Forelimb muscle (tissue), 1 donor: Measurements from ENCODE around the gene TULP4. TPM values are rescaled to one million over a fixed set of nuclear protein-coding genes. Genes with fewer than 3 reads are reported as not detected.
"Not testable (repeated sequence)": the region's sequence is repeated elsewhere in the genome, so short reads cannot be mapped to it uniquely, and the experiment has no call there.

Experiments
- DNase-seq: peaks from one replicate; pipeline ENCODE4 v3.0.0-alpha.2; 2013; ENCODE audit warnings: low read depth
- polyA plus RNA-seq: library from polyadenylated mRNA; unstranded; fragments of 120-200 nt; gene quantifications from one replicate; pipeline ENCODE4 v1.2.1, GENCODE V29; 2013; ENCODE audit not compliant: insufficient read length

Gene TULP4
- polyA plus RNA-seq, 1 donor: 16.0 TPM

DNA sequence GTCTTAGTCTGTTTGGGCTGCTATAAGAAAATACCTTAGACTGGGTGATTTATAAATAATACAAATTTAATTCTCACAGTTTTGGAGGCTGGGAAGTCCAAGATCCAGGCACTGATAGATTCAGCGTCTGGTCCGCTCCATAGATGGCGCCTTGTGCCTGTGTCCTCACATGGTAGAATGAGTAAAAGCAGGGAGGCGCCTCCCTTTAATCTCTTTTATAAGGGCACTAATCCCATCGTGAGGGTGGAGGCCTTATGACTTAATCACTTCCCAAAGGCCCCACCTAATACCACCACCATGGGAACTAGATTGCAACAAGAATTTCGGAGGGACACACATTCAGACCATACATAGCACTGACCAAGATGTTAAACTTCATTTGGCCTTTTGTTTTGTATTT, 156.4 kb downstream of the TULP4 start:
- no peak for DNase-seq

DNA sequence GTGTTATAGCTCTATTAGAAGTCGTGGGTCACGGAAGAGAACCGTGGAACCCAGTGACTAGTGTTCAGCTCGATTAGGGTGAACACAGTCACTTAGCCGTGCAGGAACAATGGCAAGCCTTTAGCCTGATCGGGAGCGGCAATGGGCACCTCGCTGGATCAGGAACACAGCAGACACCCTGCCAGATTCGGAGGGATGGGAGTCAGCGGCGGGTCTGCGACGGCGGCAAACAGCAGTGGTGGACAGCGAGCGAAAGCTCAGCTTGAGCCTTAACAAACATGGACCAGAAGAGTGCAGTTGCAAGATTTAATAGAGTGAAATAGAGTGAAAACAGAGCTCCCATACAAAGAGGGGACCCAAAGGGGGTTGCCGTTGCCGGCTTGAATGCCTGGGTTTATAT, 157.8 kb downstream of the TULP4 start:
- DNase-seq: not testable (repeated sequence)

DNA sequence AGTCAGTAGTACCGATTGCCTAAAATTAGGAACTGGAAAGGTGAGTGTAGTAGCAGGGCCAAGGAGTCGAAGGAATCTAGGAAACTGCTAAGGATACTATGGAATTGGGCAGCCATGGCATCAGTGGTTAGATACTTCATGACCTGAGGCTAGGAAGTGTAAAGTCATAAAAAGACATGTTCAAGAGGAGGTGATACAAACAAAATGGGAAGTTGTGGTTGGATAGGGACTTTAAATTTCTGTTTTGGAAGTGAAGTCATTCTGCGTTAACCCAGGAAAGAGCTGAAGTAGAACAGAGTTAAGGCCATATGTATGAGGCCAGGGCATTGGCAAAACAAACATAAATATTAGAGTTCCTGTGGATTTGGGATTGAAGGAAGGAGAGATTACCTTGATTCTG, 159.1 kb downstream of the TULP4 start:
- no peak for DNase-seq

GRCh38 chr6:158472447-158472846, 160.2 kb downstream of the TULP4 start:
- no peak for DNase-seq

- no peak for DNase-seq
Observed at GRCh38 chr6:158474961-158475343, 162.7 kb downstream of the TULP4 start.

DNA sequence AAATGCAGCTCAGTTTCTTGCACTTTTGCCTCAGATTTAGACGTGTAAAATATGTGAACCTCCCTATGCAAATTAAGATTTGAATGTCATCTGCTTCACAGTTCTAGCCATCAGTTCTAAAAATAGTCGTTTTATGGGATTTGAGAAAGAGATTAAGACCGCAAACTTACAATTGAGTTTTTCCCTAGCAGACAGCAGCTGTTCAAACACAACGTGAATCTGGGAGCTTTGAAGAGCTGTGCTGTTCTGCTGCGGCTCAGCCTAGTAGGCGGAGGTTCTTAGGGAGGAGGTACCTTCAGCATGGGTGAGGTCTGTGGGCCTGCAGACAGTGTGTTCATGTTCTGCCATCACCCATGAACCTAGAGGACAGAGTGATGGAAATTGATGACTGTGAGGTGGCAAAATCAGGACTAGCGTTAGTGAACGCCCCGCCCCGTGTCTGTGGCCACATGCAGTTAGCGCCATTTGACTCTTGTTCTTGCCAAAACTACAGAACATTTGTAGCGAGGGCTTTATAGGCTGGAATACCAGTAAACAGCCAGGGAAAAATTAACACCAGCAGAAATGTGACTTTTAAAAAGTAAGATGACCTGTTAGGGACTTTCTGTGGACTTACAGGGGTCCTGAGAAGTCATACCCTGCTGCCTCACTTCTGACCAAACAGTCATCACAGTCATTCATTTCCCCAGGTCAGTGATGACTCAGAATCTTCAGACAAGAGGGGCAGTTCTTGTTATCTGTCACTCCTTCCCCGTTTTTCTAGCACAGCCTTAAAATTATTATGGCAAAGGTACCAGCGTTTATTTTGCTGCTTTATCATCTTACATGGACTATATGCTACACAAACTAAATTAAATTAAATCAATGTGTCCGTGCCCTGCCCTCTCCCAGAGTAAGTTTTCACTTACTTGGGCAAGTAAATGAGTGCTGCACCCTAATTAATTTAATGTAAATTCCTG, 163.4 kb downstream of the TULP4 start:
- no peak for DNase-seq

- no peak for DNase-seq
Observed at GRCh38 chr6:158476389-158476788, 164.1 kb downstream of the TULP4 start.

DNA sequence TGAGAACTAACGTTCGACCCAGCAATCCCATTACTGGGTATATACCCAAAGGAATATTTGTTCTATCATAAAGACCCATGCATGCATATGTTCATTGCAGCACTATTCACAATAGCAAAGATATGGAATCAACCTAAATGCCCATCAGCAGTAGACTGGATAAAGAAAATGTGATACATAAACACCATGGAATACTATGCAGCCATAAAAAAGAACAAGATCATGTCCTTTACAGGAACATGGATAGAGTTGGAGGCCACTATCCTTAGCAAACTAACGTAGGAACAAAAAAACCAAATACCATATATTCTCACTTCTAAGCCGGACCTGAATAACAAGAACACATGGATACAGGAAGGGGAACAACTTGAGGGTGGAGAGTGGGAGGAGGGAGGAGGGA, 165.5 kb downstream of the TULP4 start:
- DNase-seq: not testable (repeated sequence)

DNA sequence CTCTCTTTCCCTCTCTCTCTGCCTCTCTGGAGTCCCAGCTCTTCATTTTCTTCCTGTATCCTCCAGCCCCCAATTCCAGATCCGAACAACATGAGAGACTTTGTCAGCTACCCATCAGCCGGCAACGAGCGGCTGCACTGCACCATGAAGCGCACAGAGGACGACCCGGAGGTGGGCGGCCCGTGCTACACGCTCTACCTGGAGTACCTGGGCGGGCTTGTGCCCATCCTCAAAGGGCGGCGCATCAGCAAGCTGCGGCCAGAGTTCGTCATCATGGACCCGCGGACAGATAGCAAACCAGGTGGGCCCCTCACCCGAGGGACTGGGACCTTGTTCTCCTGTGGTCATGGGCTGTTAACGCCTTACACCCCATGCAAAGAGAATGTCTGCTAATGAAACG, 168.7 kb downstream of the TULP4 start:
- DNase-seq: no peak

- no peak for DNase-seq
Observed at GRCh38 chr6:158481690-158482473, 169.6 kb downstream of the TULP4 start.

- no peak for DNase-seq
Observed at GRCh38 chr6:158485431-158485830, 173.2 kb downstream of the TULP4 start.

DNA sequence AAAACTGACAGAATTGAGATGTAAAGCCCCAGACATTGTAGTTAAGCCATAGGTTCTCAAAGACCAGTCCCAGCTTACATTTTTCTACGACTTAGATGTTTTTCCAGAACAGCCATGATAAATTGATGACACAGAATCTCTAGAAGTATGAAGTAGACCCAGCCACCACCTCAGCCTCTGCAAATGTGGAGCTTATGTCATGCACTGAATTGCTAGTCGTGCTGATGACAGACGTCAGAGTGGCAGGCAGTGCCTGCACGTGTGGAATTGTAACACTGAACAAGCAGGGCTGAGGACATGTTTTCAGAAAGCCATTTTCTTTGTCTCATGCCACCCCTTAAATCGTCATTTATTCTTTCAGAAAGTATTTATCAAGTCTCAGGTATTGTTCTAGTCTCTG, 175.2 kb downstream of the TULP4 start:
- DNase-seq: no peak

DNA sequence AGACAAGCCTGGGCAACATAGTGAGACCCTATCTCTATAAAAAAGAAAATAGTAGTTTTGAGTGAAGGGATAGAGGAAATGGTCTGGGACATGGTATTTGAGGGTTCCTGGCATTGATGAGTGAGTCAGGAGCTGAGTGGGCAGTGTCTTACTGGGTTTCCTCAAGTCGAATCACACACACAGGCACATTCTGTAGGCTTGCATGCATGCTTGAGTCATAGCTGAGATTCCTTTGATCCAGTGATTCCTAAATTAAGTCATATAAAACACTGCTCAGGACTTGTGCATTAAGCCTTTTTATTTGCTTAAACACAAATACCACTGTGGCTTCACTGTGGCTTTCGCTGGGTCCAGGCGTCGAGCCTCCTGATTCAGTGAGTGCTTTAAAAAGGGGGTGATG, 175.8 kb downstream of the TULP4 start:
- no peak for DNase-seq

- DNase-seq: no peak
Observed at GRCh38 chr6:158489441-158489840, 177.2 kb downstream of the TULP4 start.

- no peak for DNase-seq
Observed at GRCh38 chr6:158492881-158493280, 180.6 kb downstream of the TULP4 start.

DNA sequence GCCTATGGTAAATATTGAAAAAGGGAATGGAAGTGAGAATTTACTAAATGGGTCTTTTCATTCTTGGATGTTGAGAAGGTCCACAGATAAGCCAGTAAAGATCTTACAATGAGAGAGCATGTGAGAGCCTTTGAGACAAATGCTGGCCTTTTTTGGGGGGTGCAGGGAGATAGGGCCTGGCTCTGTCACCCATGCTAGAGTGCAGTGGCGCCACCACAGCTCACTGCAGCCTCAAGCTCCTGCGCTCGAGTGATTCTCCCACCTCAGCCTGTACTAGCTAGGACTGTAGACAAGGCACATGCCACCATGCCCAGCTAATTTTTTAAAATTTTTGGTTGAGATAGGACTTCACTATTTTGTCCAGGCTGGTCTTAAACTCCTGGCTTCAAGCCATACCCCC, 184.4 kb downstream of the TULP4 start:
- no peak for DNase-seq

- no peak for DNase-seq
Observed at GRCh38 chr6:158497620-158498019, 185.4 kb downstream of the TULP4 start.

- no peak for DNase-seq
Observed at GRCh38 chr6:158498362-158498761, 186.1 kb downstream of the TULP4 start.

- DNase-seq: no peak
Observed at GRCh38 chr6:158499601-158500000, 187.3 kb downstream of the TULP4 start.

DNA sequence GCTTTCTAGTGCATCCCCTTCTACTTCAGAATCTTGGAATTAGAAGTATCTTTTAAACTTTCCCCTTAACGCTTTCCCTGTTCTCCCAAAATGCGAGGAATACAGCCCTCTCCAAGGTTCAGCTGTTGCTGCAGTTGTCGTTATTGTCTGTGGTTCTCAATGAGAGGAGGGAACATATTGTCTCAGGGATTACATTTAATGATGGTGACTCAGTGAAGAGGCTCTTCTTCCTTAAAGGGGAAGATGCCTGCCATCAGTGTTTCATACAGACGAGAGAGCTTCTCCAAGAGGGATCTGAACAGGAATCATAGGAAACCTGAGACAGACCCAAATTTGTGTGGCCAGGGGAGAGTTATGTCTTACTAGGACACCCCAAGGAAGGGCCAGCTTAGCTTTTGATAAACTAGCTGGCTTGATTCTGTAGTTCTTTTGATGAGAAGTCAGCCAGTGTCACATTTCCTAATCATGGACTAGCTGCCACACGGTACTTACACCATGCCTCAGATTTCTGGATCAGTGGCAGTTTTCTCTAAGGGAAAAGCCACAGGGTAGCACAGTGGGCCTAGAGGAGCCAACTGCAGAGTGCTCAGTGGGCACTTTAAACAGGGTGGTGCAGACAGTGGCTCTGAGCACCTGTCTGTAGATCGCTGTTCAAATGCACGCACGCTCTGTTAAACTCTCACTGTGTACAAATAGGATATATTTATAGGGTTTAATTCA, 187.9 kb downstream of the TULP4 start:
- DNase-seq: no peak

DNA sequence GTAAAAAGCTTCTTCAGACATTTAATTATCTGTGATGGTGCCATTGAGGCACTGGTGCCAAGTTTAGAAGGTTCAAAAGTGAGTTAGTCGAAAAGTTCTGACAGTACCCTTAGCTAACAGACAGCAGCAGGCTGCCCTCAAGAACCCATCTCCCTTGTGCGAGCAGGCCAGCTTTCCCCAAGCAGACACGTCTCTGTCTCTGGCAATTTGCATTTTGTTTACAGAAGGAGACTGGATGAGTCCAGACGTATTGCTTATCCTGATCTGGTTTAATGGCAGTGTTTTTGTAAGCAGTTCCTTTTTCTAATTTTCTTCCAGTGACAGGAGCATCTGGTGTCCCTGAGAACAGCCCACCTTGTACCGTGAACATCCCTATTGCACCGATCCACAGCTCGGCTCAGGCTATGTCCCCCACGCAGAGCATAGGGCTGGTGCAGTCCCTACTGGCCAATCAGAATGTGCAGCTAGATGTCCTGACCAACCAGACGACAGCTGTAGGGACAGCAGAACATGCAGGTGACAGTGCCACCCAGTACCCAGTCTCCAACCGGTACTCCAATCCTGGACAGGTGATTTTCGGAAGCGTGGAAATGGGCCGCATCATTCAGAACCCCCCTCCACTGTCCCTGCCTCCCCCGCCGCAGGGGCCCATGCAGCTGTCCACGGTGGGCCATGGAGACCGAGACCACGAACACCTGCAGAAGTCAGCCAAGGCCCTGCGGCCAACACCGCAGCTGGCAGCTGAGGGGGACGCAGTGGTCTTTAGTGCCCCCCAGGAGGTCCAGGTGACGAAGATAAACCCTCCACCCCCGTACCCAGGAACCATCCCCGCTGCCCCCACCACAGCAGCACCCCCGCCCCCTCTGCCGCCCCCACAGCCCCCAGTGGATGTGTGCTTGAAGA, 189.3 kb downstream of the TULP4 start:
- no peak for DNase-seq
